HFF-Myc (cell line): ENCODE measurements around the gene MAP3K9.

Experiments
- DNase-seq: peaks from one replicate; pipeline ENCODE4 v3.0.0-alpha.2; 2011; ENCODE audit warnings: low read depth; ENCODE audit errors: extremely low read depth
- H3K4me3 ChIP-seq: replicated peaks from 2 replicates; pipeline ENCODE4 v1.5.1; 2011; ENCODE audit warnings: low read depth, mild to moderate bottlenecking, control low read depth, low read length
- CTCF ChIP-seq: IDR thresholded peaks from 2 replicates; pipeline ENCODE4 v1.5.1; 2012; ENCODE audit warnings: mild to moderate bottlenecking, low read depth, low read length, control low read depth; ENCODE audit errors: missing control alignments

Gene MAP3K9

GRCh38 chr14:70754991-70755390, 54.3 kb downstream of the MAP3K9 start:
- TF ChIP-seq CTCF: no peak
- DNase-seq: no peak
- no peak overlapping the region for H3K4me3 ChIP-seq

DNA sequence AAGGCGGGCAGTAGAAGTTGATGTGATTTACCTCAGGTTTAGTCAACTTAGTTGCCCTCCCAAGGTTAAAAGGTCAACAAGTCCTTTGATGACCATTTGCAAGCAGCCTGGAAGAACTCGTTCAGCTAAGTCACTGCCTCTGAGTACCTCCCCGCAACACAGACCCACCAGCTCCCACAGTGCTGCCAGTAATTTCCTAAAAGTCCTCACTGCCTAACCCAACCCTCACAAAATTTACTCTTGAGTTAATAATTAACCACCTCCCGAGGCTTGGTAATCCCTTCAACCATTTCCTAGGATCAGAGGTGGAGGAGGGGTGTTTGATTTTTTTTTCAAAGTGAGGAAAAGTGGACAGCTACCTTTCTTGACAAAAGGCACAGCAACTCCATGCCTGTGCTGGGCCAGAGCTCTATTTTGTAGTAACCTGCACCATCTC, 55.8 kb downstream of the MAP3K9 start:
- no peak for TF ChIP-seq CTCF

DNA sequence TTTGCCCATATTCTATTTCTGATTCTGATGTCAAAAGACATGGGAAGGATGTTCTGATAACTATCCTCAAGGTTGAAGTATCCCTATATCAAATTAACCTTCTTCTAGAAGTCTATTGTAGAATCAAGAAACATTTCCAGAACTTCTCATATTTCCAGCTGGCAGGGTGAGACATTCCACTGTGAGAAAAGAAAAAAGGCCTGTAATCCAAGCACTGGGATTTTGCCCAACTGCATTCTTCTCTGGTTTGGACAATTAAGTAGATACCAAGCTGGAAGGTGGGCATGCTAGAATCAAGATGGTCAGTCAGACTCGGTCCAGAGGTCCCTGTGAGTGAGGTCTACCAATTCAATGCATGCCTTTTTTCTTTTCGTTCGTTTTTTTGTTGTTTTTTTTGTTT, 60.9 kb downstream of the MAP3K9 start:
- no peak for TF ChIP-seq CTCF
- H3K4me3 ChIP-seq: no peak overlapping the region
- no peak for DNase-seq

More for the DNA sequence above, 55.8 kb downstream of the MAP3K9 start:
- no peak overlapping the region for H3K4me3 ChIP-seq
- no peak for DNase-seq

- no peak for TF ChIP-seq CTCF
- H3K4me3 ChIP-seq: no peak overlapping the region
- no peak for DNase-seq
Observed at GRCh38 chr14:70744641-70745040, 64.7 kb downstream of the MAP3K9 start.

- TF ChIP-seq CTCF: no peak
- no peak overlapping the region for H3K4me3 ChIP-seq
- DNase-seq: no peak
Observed at GRCh38 chr14:70742316-70742715, 67.0 kb downstream of the MAP3K9 start.

DNA sequence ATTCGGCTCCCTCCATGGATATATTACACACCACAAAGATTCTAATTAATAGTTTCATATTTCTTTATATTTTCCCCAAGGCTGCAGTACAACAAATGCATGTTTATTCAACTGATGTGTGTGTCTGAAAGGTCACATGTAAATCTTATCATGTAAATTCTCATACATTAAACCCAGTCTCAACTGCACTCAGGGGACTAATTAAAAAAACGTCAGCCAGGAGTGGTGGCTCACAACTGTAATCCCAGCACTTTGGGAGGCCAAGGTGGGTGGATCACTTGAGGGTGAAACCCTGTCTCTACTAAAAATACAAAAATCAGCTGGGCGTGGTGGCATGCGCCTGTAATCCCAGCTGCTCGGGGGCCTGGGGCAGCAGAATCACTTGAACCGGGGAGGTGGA, 67.8 kb downstream of the MAP3K9 start:
- DNase-seq: no peak
- H3K4me3 ChIP-seq: no peak overlapping the region
- no peak for TF ChIP-seq CTCF

DNA sequence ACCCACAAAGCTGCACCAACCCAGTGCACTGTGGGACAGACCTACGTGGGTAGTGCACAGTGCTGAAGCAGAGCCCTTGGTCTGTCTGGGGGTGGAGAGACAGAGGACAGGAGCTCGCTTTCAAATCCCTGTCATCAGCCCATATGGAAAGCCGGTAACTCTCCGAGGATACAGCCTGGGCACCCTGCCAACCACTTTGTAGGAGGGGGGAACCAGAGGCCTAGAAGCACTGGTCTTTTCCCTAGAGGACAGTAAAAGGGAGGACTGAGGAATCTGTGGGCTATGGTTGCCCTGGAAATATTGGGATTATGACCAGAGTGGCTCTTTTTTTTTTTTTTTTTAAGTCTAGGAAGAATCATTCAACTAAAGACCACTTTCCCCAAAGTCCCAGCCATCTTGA, 74.3 kb downstream of the MAP3K9 start:
- TF ChIP-seq CTCF: no peak
- no peak for DNase-seq
- no peak overlapping the region for H3K4me3 ChIP-seq
